HFF-Myc (cell line): ENCODE measurements around the gene TMEM87B.

Source experiments
- DNase-seq: peaks from one replicate; pipeline ENCODE4 v3.0.0-alpha.2; 2011; ENCODE audit warnings: low read depth; ENCODE audit errors: extremely low read depth
- H3K4me3 ChIP-seq: replicated peaks from 2 replicates; pipeline ENCODE4 v1.5.1; 2011; ENCODE audit warnings: low read depth, mild to moderate bottlenecking, control low read depth, low read length
- CTCF ChIP-seq: IDR thresholded peaks from 2 replicates; pipeline ENCODE4 v1.5.1; 2012; ENCODE audit warnings: mild to moderate bottlenecking, low read depth, low read length, control low read depth; ENCODE audit errors: missing control alignments

The TMEM87B gene

GRCh38 chr2:112152476-112153178 lies 97.6 kb downstream of the TMEM87B start:
- TF ChIP-seq CTCF = no peak
- DNase-seq = no peak

GRCh38 chr2:112153179-112153490 lies 98.1 kb downstream of the TMEM87B start:
- no peak for DNase-seq
- no peak for TF ChIP-seq CTCF
- H3K4me3 ChIP-seq = no peak overlapping the region

More at GRCh38 chr2:112152476-112153178, 97.6 kb downstream of the TMEM87B start:
- no peak overlapping the region for H3K4me3 ChIP-seq

GRCh38 chr2:112153501-112153900 lies 98.4 kb downstream of the TMEM87B start:
- TF ChIP-seq CTCF = no peak
- no peak overlapping the region for H3K4me3 ChIP-seq
- no peak for DNase-seq

GRCh38 chr2:112154246-112155117 lies 99.4 kb downstream of the TMEM87B start:
- TF ChIP-seq CTCF = no peak
- DNase-seq = no peak
- no peak overlapping the region for H3K4me3 ChIP-seq

GRCh38 chr2:112155331-112156151 lies 100.5 kb downstream of the TMEM87B start:
- TF ChIP-seq CTCF = no peak
- no peak for DNase-seq
- no peak overlapping the region for H3K4me3 ChIP-seq

GRCh38 chr2:112156152-112156986 lies 101.3 kb downstream of the TMEM87B start:
- no peak for DNase-seq
- no peak overlapping the region for H3K4me3 ChIP-seq
- TF ChIP-seq CTCF = no peak
